Thoracic aorta (tissue), 2 donors: ENCODE results near the gene MRPL34. TPM values are rescaled to one million over a fixed set of nuclear protein-coding genes. Genes with fewer than 3 reads are reported as not detected.

Experiments
- ATAC-seq: fragments of 150-250 bp; one replicate; pipeline ENCODE4 v1.8.0; 2017; ENCODE audit warnings: low read depth; ENCODE audit not compliant: insufficient number of reproducible peaks, low FRiP score
- DNase-seq: peaks from one replicate; pipeline ENCODE4 v3.0.0-alpha.2; 2020; ENCODE audit warnings: low spot score
- H3K27ac ChIP-seq, 2 donors: fragments of 200-600 bp; sonication (generic); 1 replicate in 1 of 2; 2 replicates in 1 of 2; pipeline ENCODE4 v1.5.1; 2016; ENCODE audit warnings: mild to moderate bottlenecking in 2 of 2, moderate library complexity in 2 of 2
- H3K27me3 ChIP-seq: fragments of 200-600 bp; sonication (generic); replicated peaks from 2 replicates; pipeline ENCODE4 v1.6.0; 2016; ENCODE audit warnings: mild to moderate bottlenecking; ENCODE audit not compliant: insufficient read depth
- H3K36me3 ChIP-seq: fragments of 200-600 bp; sonication (generic); one replicate; pipeline ENCODE4 v1.5.1; 2016
- H3K4me1 ChIP-seq, 2 donors: fragments of 200-600 bp; sonication (generic); 1 replicate in 1 of 2; 2 replicates in 1 of 2; pipeline versions ENCODE4 v1.5.1 to v1.6.0; 2016; ENCODE audit warnings: low read depth in 2 of 2, mild to moderate bottlenecking in 1 of 2; ENCODE audit not compliant: control insufficient read depth in 1 of 2
- H3K4me3 ChIP-seq: fragments of 200-600 bp; sonication (generic); 2 replicates; pipeline ENCODE4 v1.5.1; 2016; ENCODE audit warnings: mild to moderate bottlenecking
- H3K9me3 ChIP-seq: fragments of 200-600 bp; sonication (generic); 2 replicates; pipeline ENCODE4 v1.5.1; 2016
- CTCF ChIP-seq: fragments of 200-600 bp; sonication (generic); IDR thresholded peaks from one replicate; pipeline ENCODE4 v1.5.1; 2019; ENCODE audit warnings: antibody characterized with exemption
- total RNA-seq, 2 donors: library from RNA; depleted of rRNA; stranded (reverse); fragments of >200 nt; gene quantifications; one replicate each; pipeline versions ENCODE4 v1.1.0 to v1.2.3, GENCODE V29; 2016

Gene MRPL34
- total RNA-seq, 2 donors from 2014 or later = 132 to 140 TPM

- H3K27me3 ChIP-seq = no peaks in the 10 kb centered on the region
- peaks cover 19 to 38% of the 10 kb centered on the region in 2 donors for H3K4me1 ChIP-seq
- H3K4me3 ChIP-seq = no peak overlapping the region
- H3K27ac ChIP-seq = no peak overlapping the region
- no peak for DNase-seq
- H3K36me3 ChIP-seq = peaks cover 4% of the 10 kb centered on the region
- no peaks in the 10 kb centered on the region for H3K9me3 ChIP-seq
- ATAC-seq = no peak
- TF ChIP-seq CTCF = no peak
These were observed 24.8 kb downstream of the MRPL34 start for GRCh38 chr19:17330262-17331044.

GRCh38 chr19:17331045-17331558 is 25.4 kb downstream of the MRPL34 start:
- peaks cover 19 to 38% of the 10 kb centered on the region in 2 donors for H3K4me1 ChIP-seq

GRCh38 chr19:17332360-17332676 is 26.6 kb downstream of the MRPL34 start:
- Histone ChIP-seq H3K27me3 (no peaks in the 10 kb centered on the region), H3K36me3 (peaks cover 4% of the 10 kb centered on the region), H3K4me3 (no peak overlapping the region), H3K9me3 (no peaks in the 10 kb centered on the region), H3K27ac (no peak overlapping the region), H3K4me1 (peaks cover 13 to 28% of the 10 kb centered on the region in 2 donors)
- no peak for ATAC-seq
- no peak for DNase-seq
- no peak for TF ChIP-seq CTCF

More at GRCh38 chr19:17331045-17331558, 25.4 kb downstream of the MRPL34 start:
- DNase-seq (no peak), ATAC-seq (no peak)
- no peaks in the 10 kb centered on the region for H3K9me3 ChIP-seq
- TF ChIP-seq CTCF = no peak
- no peak overlapping the region for H3K4me3 ChIP-seq
- peaks cover 4% of the 10 kb centered on the region for H3K36me3 ChIP-seq
- no peaks in the 10 kb centered on the region for H3K27me3 ChIP-seq
- H3K27ac ChIP-seq = no peak overlapping the region

- ATAC-seq (no peak), DNase-seq (no peak)
- no peaks in the 10 kb centered on the region for H3K27me3 ChIP-seq
- H3K4me1 ChIP-seq = peaks cover 16 to 31% of the 10 kb centered on the region in 2 donors
- peaks cover 4% of the 10 kb centered on the region for H3K36me3 ChIP-seq
- H3K4me3 ChIP-seq = no peak overlapping the region
- H3K27ac ChIP-seq = no peak overlapping the region
- no peaks in the 10 kb centered on the region for H3K9me3 ChIP-seq
- TF ChIP-seq CTCF = no peak
These were observed 27.3 kb downstream of the MRPL34 start for GRCh38 chr19:17332677-17333581.
